SK-N-SH (cell line): ENCODE data around the gene SIRT2. TPM values are rescaled to one million over a fixed set of nuclear protein-coding genes. Genes with fewer than 3 reads are reported as not detected.

ENCODE experiments used
- CTCF ChIA-PET: fragments of 300-600, 350-600 bp; formaldehyde crosslinking; extraction: SDS; loops from one replicate; lab custom pipeline; 2021; lab: Yijun Ruan, JAX
- POLR2A ChIA-PET: fragments of 350-600 bp; sonication (Branson Sonifier 250); formaldehyde crosslinking; extraction: SDS; loops from one replicate; lab custom pipeline; 2020; ENCODE audit warnings: antibody characterized with exemption, inconsistent platforms; lab: Yijun Ruan, JAX
- DNase-seq: peaks from one replicate; pipeline ENCODE4 v3.0.0; 2012
- H2AFZ ChIP-seq: fragments of 200-600 bp; sonication (generic); 2 replicates; pipeline ENCODE4 v1.8.1; 2016; ENCODE audit warnings: antibody characterized with exemption, mild to moderate bottlenecking, low read depth
- H3F3A ChIP-seq: fragments of 200-600 bp; sonication (generic); replicated peaks from 2 replicates; pipeline ENCODE3; 2016; ENCODE audit warnings: antibody characterized with exemption, mild to moderate bottlenecking; ENCODE audit not compliant: insufficient read depth
- H3K27ac ChIP-seq, 2 experiments: fragments of 200-500 bp in 1 of 2; fragments of 200-600 bp in 1 of 2; sonication (Bioruptor generic) in 1 of 2; sonication (generic), shearing (Covaris generic) in 1 of 2; 2 replicates each; pipeline versions ENCODE4 v1.5.1 to v1.6.1; 2014 to 2016; ENCODE audit warnings: low read depth in 2 of 2, inconsistent platforms in 1 of 2, low read length in 1 of 2, mild to moderate bottlenecking in 1 of 2, mixed read lengths in 1 of 2
- H3K27me3 ChIP-seq: fragments of 200-600 bp; sonication (generic), shearing (Covaris generic); 2 replicates; pipeline ENCODE4 v1.6.1; 2016; ENCODE audit warnings: mixed run types; ENCODE audit not compliant: insufficient read depth
- H3K36me3 ChIP-seq, 2 experiments: fragments of 200-500 bp in 1 of 2; fragments of 200-600 bp in 1 of 2; sonication (Bioruptor generic) in 1 of 2; sonication (generic) in 1 of 2; replicated peaks in 1 of 2; 2 replicates each; pipeline versions ENCODE3 to v1.5.1; 2014 to 2016; ENCODE audit warnings: low read length in 1 of 2, mild to moderate bottlenecking in 1 of 2; ENCODE audit not compliant: insufficient read depth in 2 of 2, control insufficient read depth in 1 of 2
- H3K4me1 ChIP-seq, 2 experiments: fragments of 200-500 bp in 1 of 2; fragments of 200-600 bp in 1 of 2; sonication (Bioruptor generic) in 1 of 2; sonication (generic), shearing (Covaris generic) in 1 of 2; 2 replicates each; pipeline versions ENCODE4 v1.5.1 to v1.6.1; 2014 to 2016; ENCODE audit warnings: low read depth in 1 of 2, low read length in 1 of 2, mixed run types in 1 of 2; ENCODE audit not compliant: insufficient read depth in 2 of 2, control insufficient read depth in 1 of 2
- H3K4me2 ChIP-seq: fragments of 200-600 bp; sonication (generic), shearing (Covaris generic); 2 replicates; pipeline ENCODE4 v1.6.1; 2017; ENCODE audit warnings: mixed run types
- H3K4me3 ChIP-seq, 2 experiments: fragments of 200-500 bp in 1 of 2; fragments of 200-600 bp in 1 of 2; sonication (Bioruptor generic) in 1 of 2; sonication (generic), shearing (Covaris generic) in 1 of 2; 2 replicates each; pipeline versions ENCODE4 v1.5.1 to v1.8.1; 2014 to 2016; ENCODE audit warnings: low read depth in 2 of 2, inconsistent platforms in 1 of 2, low read length in 1 of 2, mild to moderate bottlenecking in 1 of 2, mixed read lengths in 1 of 2, moderate library complexity in 1 of 2
- H3K79me2 ChIP-seq: fragments of 200-600 bp; sonication (generic); 2 replicates; pipeline ENCODE4 v1.8.1; 2017; ENCODE audit warnings: mild to moderate bottlenecking; ENCODE audit not compliant: insufficient read depth
- H3K9ac ChIP-seq: fragments of 200-600 bp; sonication (generic); 2 replicates; pipeline ENCODE4 v1.6.1; 2017; ENCODE audit warnings: mixed run types
- H3K9me2 ChIP-seq: fragments of 200-600 bp; sonication (generic); 2 replicates; pipeline ENCODE4 v1.6.1; 2017; ENCODE audit warnings: mixed run types
- H3K9me3 ChIP-seq: fragments of 200-600 bp; sonication (generic); 2 replicates; pipeline ENCODE4 v1.6.1; 2017; ENCODE audit warnings: mixed run types, mild to moderate bottlenecking, moderate library complexity
- H4K20me1 ChIP-seq: fragments of 200-600 bp; sonication (generic); 2 replicates; pipeline ENCODE4 v1.6.1; 2017; ENCODE audit warnings: mild to moderate bottlenecking, mixed run types; ENCODE audit not compliant: insufficient read depth
- FOXM1 ChIP-seq: IDR thresholded peaks from 2 replicates; pipeline ENCODE4 v1.4.0; 2012; ENCODE audit warnings: low read depth, mild to moderate bottlenecking
- GABPA ChIP-seq: IDR thresholded peaks from 2 replicates; pipeline ENCODE4 v1.4.0; 2012; ENCODE audit warnings: low read depth, mild to moderate bottlenecking
- IRF3 ChIP-seq: fragments of 150-350 bp; IDR thresholded peaks from 2 replicates; pipeline ENCODE4 v1.6.1; 2016; ENCODE audit warnings: mild to moderate bottlenecking, low read depth, low read length
- MEF2A ChIP-seq: IDR thresholded peaks from 2 replicates; pipeline ENCODE4 v1.4.0; 2012; ENCODE audit warnings: low read depth, borderline replicate concordance
- NFIC ChIP-seq: IDR thresholded peaks from 2 replicates; pipeline ENCODE4 v1.4.0; 2012; ENCODE audit warnings: borderline replicate concordance
- RCOR1 ChIP-seq: fragments of 150-350 bp; IDR thresholded peaks from 2 replicates; pipeline ENCODE4 v1.6.1; 2017; ENCODE audit warnings: antibody characterized with exemption, low read length
- RFX5 ChIP-seq: IDR thresholded peaks from 2 replicates; pipeline ENCODE4 v1.6.1; 2012; ENCODE audit warnings: mild to moderate bottlenecking, improper control_type of control experiment, low read length
- SIN3A ChIP-seq: IDR thresholded peaks from 2 replicates; pipeline ENCODE4 v1.6.1; 2012; ENCODE audit warnings: low read depth, mild to moderate bottlenecking, low read length, moderate library complexity, borderline replicate concordance
- SMC3 ChIP-seq: IDR thresholded peaks from 2 replicates; pipeline ENCODE4 v1.6.1; 2012; ENCODE audit warnings: low read depth, low read length, improper control_type of control experiment
- TEAD4 ChIP-seq: IDR thresholded peaks from 2 replicates; pipeline ENCODE4 v1.4.0; 2012; ENCODE audit warnings: mild to moderate bottlenecking, borderline replicate concordance; ENCODE audit not compliant: insufficient read depth
- WGBS: methylation state at CpG from one replicate; pipeline ENCODE4 v1.1.6; 2017; ENCODE audit warnings: low lambda C conversion rate; 5-methylcytosine and 5-hydroxymethylcytosine counted together
- polyA plus RNA-seq, 3 experiments: library from polyadenylated mRNA; depleted of rRNA; stranded (reverse); fragments of >200 nt; gene quantifications; 2 replicates each; pipeline ENCODE4 v1.2.3, GENCODE V29; 2012
- TF ChIP-seq, protein P1 (sequence below): IDR thresholded peaks from 2 replicates; pipeline ENCODE4 v1.4.0; 2012; ENCODE audit warnings: low read depth, borderline replicate concordance
- TF ChIP-seq, protein P2 (sequence below): fragments of 200-600 bp; sonication (generic); IDR thresholded peaks from 2 replicates; pipeline ENCODE4 v1.6.1; 2017; ENCODE audit warnings: antibody characterized with exemption, mild to moderate bottlenecking, moderate library complexity
- TF ChIP-seq, protein P3 (sequence below): IDR thresholded peaks from 2 replicates; pipeline ENCODE4 v1.6.1; 2012; ENCODE audit warnings: mild to moderate bottlenecking, low read depth, low read length, moderate library complexity

SIRT2 gene
- polyA plus RNA-seq, 1 of the 3 experiments (the other 2 are of a cell fraction), result 39.3 TPM

DNA sequence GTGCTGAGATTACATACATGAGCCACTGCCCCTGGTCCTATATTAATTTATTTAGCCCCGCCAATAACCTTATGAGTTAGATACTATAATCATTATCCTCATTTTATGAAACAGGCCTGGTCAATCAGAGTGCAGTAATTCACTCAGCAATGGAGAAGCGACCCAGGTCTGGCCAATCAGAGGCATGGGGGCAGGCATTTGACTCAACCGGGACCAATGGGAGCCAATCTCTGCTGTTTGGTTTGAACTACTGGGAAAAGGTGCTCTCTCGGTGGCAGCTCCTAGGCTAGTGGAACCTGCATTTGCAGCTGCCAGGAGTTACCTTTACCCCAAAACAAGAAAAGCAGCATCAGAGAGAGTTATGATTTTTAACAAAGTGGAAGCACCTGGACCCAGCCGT is 6.6 kb downstream of the SIRT2 start:
- DNase-seq, result no peak
- no peaks in the 10 kb centered on the region for H3K9me3 ChIP-seq
- TF ChIP-seq, protein P1, sequence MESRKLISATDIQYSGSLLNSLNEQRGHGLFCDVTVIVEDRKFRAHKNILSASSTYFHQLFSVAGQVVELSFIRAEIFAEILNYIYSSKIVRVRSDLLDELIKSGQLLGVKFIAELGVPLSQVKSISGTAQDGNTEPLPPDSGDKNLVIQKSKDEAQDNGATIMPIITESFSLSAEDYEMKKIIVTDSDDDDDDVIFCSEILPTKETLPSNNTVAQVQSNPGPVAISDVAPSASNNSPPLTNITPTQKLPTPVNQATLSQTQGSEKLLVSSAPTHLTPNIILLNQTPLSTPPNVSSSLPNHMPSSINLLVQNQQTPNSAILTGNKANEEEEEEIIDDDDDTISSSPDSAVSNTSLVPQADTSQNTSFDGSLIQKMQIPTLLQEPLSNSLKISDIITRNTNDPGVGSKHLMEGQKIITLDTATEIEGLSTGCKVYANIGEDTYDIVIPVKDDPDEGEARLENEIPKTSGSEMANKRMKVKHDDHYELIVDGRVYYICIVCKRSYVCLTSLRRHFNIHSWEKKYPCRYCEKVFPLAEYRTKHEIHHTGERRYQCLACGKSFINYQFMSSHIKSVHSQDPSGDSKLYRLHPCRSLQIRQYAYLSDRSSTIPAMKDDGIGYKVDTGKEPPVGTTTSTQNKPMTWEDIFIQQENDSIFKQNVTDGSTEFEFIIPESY, result no peak
- TF ChIP-seq GABPA (no peak), FOXM1 (no peak), SMC3 (no peak), TEAD4 (no peak)
- no peak overlapping the region for H3K4me3 ChIP-seq
- H3K9ac ChIP-seq, result no peak overlapping the region
- no peaks in the 10 kb centered on the region for H3F3A ChIP-seq
- ChIA-PET POLR2A (no interaction called here), CTCF (no interaction called here)
- no peaks in the 10 kb centered on the region for H3K79me2 ChIP-seq
- no peak overlapping the region for H2AFZ ChIP-seq
- peaks cover 0 to 8% of the 10 kb centered on the region in 2 experiments for H3K36me3 ChIP-seq
- no peaks in the 10 kb centered on the region for H3K27me3 ChIP-seq
- no peaks in the 10 kb centered on the region; a peak in 1 of 4 replicates for H3K4me1 ChIP-seq
- 93% methylated on average over 5 of the region's 5 CpGs for WGBS
- no peaks in the 10 kb centered on the region for H3K9me2 ChIP-seq
- H4K20me1 ChIP-seq, result no peaks in the 10 kb centered on the region
- no peak overlapping the region for H3K27ac ChIP-seq
- no peak overlapping the region for H3K4me2 ChIP-seq

GRCh38 chr19:38891771-38892170 is 7.6 kb downstream of the SIRT2 start:
- ChIA-PET CTCF (interaction anchor here (1.4 kb wide), 1 partner anchor 22 kb away, joined by 3 read pairs; no protein-coding TSS in a partner anchor), POLR2A (no interaction called here)
- no peak overlapping the region for H2AFZ ChIP-seq
- 86% methylated on average over 6 of the region's 6 CpGs for WGBS
- H3K9me2 ChIP-seq, result no peaks in the 10 kb centered on the region
- no peaks in the 10 kb centered on the region for H3F3A ChIP-seq
- H3K4me2 ChIP-seq, result no peak overlapping the region
- no peak for TF ChIP-seq SIN3A
- no peak for TF ChIP-seq RCOR1
- TF ChIP-seq FOXM1, result no peak
- no peak for TF ChIP-seq SMC3
- TF ChIP-seq NFIC, result no peak
- TF ChIP-seq, protein P2, sequence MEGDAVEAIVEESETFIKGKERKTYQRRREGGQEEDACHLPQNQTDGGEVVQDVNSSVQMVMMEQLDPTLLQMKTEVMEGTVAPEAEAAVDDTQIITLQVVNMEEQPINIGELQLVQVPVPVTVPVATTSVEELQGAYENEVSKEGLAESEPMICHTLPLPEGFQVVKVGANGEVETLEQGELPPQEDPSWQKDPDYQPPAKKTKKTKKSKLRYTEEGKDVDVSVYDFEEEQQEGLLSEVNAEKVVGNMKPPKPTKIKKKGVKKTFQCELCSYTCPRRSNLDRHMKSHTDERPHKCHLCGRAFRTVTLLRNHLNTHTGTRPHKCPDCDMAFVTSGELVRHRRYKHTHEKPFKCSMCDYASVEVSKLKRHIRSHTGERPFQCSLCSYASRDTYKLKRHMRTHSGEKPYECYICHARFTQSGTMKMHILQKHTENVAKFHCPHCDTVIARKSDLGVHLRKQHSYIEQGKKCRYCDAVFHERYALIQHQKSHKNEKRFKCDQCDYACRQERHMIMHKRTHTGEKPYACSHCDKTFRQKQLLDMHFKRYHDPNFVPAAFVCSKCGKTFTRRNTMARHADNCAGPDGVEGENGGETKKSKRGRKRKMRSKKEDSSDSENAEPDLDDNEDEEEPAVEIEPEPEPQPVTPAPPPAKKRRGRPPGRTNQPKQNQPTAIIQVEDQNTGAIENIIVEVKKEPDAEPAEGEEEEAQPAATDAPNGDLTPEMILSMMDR, result no peak
- TF ChIP-seq RFX5, result no peak
- no peak for TF ChIP-seq MEF2A
- TF ChIP-seq, protein P1, result no peak
- no peak for TF ChIP-seq IRF3
- TF ChIP-seq, protein P3, sequence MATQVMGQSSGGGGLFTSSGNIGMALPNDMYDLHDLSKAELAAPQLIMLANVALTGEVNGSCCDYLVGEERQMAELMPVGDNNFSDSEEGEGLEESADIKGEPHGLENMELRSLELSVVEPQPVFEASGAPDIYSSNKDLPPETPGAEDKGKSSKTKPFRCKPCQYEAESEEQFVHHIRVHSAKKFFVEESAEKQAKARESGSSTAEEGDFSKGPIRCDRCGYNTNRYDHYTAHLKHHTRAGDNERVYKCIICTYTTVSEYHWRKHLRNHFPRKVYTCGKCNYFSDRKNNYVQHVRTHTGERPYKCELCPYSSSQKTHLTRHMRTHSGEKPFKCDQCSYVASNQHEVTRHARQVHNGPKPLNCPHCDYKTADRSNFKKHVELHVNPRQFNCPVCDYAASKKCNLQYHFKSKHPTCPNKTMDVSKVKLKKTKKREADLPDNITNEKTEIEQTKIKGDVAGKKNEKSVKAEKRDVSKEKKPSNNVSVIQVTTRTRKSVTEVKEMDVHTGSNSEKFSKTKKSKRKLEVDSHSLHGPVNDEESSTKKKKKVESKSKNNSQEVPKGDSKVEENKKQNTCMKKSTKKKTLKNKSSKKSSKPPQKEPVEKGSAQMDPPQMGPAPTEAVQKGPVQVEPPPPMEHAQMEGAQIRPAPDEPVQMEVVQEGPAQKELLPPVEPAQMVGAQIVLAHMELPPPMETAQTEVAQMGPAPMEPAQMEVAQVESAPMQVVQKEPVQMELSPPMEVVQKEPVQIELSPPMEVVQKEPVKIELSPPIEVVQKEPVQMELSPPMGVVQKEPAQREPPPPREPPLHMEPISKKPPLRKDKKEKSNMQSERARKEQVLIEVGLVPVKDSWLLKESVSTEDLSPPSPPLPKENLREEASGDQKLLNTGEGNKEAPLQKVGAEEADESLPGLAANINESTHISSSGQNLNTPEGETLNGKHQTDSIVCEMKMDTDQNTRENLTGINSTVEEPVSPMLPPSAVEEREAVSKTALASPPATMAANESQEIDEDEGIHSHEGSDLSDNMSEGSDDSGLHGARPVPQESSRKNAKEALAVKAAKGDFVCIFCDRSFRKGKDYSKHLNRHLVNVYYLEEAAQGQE, result no peak
- H3K4me3 ChIP-seq, result no peak overlapping the region
- H4K20me1 ChIP-seq, result no peaks in the 10 kb centered on the region
- no peak overlapping the region for H3K9ac ChIP-seq
- no peak for DNase-seq
- H3K79me2 ChIP-seq, result no peaks in the 10 kb centered on the region
- no peaks in the 10 kb centered on the region for H3K9me3 ChIP-seq
- H3K27ac ChIP-seq, result no peak overlapping the region
- no peaks in the 10 kb centered on the region for H3K27me3 ChIP-seq
- no peaks in the 10 kb centered on the region; a peak in 1 of 4 replicates for H3K4me1 ChIP-seq
- H3K36me3 ChIP-seq, result peaks cover 0 to 8% of the 10 kb centered on the region in 2 experiments
